ENCODE measurements around the gene ITIH3.
"Not testable (repeated sequence)": the region's sequence is repeated elsewhere in the genome, so short reads cannot be mapped to it uniquely, and the experiment has no call there.

The ITIH3 gene
- 0 reads per million in 2 experiments for total RNA-seq

DNA sequence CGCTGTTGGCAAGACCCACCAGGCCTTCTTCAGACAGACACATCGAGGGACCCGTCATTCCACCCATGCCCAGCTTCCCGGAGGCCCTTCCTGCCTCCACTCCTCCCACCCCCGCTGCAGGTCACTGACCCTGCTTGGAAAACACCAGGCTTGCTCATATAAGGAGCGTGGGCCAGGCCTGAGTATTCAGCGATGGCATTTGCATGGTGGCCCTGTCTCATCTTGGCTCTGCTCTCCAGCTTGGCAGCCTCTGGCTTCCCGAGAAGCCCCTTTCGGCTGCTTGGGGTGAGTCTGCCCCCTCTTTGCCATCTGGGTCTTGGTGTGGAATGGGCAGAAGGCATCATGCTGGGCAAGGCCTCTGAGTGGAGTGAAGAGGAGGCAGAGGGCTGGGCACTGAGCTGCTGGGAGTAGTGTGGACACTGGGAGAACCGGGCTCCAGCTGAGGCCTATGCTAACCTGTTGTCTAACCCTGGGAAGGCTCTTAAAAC, at the start of gene ITIH3:
ITIH3 (plus strand) TSS at position 185 of the 488 bp plus-strand sequence; CDS start at position 193, 8 bp downstream.
- no peak for DNase-seq (ENCODE audit: low read depth)

- DNase-seq (ENCODE audit: low read depth), result no peak
Observed at GRCh38 chr3:52752045-52752660, 42.4 kb upstream of the ITIH3 start.

DNA sequence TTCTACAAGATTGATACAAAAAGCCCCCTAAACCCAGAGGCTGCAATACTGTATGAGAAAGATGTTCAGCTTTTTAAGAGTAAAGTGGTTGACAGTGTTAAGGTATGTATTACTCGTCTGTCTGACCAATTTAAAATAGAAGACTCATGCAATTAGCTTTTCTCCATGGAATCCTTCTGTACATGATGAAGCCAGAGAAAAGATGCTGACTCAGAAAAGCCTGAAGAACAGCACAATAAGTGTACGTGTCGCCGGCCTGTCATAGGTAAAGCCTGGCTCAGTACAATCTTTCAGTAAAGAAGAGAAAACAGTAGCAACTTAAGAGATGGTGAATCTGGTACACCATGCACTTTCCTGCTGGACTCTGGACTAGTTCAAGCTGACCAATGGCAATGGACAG, 40.2 kb upstream of the ITIH3 start:
- no peak for DNase-seq (ENCODE audit: low read depth)

GRCh38 chr3:52756141-52756540, 38.5 kb upstream of the ITIH3 start:
- DNase-seq (ENCODE audit: low read depth), result no peak

GRCh38 chr3:52763466-52763865, 31.1 kb upstream of the ITIH3 start:
- no peak for DNase-seq (ENCODE audit: low read depth)

DNA sequence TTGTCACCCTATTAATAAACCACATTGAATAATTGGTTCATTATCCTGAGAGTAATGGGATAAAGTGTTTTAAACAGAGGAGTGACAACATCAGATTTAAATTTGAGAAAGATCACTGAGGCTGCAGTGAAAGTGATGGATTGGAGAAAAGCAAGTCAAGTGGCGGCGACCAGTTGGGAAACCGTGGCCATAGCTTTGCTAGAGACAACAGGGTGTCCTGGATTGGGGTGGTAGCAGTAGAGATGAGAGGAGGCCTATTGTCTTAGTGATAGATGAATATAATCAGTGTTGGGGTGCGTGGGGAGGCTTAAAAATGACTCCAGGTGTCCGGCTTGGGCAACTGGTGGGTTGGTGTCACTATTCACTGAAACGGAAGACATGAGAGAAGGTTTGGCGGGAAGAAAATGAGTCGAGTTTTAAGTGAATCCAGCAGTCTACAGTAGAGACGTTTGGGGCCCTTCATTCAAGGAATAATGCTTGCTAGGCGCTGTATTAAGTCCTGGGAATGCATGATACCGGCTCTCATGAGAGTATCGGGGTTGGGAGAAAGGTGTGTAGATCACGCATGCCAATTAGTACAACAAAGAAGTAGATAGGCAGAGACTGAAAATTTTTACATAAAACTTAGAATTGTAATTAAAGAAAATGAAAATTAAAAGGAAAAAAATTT, 24.7 kb upstream of the ITIH3 start:
- DNase-seq (ENCODE audit: low read depth), result no peak

- DNase-seq (ENCODE audit: low read depth), result peak; percentile 43
Observed at GRCh38 chr3:52770496-52771333, 23.9 kb upstream of the ITIH3 start, which contains the start of gene NEK4. TSS of gene NEK4 (minus strand) at chr3:52770940. CDS start at chr3:52770746, 194 bp downstream.

GRCh38 chr3:52771334-52771681, 23.3 kb upstream of the ITIH3 start:
- DNase-seq (ENCODE audit: low read depth), result no peak

- no peak for DNase-seq (ENCODE audit: low read depth)
Observed at GRCh38 chr3:52771702-52772101, 22.9 kb upstream of the ITIH3 start.

DNA sequence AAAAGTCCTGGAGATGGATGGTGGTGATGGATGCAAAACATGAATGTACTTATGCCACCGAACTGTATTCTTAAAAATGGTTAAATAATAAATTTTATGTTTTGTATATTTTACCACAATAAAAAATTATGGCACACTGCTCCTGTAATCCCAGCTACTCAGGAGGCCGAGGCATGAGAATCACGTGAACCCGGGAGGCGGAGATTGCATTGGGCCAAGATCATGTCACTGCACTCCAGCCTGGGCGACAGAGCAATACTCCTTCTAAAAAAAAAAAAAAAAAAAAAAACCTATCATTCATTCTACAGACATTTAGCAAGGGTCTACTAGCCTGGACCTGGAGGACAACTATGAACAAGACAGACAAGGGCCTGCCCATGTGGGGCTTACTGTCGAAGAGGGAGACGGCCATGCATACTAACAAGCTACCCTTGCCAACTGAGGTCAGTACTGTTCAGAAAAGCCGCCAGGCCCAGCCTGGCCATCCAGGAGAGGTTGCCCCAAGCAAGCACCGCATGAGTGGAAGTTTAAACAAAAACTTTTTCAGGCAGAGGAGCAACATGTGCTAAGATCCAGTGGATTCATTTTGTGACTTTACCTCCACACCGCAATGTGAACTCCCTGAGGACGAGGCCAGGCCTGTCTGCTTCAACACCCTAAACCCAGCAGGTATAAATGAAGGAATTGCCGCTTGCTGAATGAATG, 21.1 kb upstream of the ITIH3 start:
- DNase-seq (ENCODE audit: low read depth), result no peak

GRCh38 chr3:52774066-52774713, 20.4 kb upstream of the ITIH3 start:
- no peak for DNase-seq (ENCODE audit: low read depth)

DNA sequence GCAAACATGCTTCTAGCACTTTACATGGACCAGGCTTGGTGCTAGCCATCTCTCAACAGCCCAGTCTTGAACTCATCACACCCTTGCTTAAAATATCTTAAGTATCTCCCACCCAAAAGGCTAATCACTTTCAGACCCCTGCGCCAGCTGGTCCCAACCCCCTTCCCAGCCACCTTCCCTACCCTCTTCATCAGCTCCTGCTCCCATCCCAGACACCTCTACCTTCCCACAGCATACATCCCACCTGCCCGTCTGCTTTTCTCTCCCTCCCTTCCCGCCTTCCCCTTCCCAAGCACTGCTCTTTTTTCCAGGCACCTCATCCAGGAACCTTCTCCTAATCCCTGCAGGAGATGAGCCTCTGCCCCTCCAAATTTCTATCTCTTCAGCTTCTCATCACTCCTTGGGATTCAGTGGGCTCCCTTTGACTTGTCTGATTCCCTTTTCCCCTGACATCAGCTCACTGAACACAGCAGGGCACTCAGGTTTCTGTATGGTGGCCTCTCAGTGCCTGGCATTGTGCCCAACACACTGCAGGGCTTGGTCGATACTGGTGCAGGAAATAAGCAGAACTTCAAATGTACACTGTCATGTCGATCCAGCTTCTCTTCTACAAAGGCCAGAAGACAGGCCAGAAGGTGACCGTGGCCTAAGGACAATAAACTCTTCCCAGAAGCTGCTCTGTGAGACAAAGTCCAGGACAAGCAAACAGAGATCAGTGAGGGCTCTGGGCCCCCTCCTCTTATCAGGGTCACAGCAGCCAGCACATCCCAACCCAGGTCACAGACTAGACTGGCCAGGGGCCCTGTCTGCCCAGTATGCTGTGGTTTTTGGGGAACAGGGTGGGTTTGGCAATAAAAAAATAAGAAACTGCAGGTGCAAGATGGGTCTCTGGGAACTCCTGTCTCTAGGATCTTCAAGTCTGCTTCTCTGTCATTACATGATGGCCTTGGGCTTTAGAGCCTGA, 19.4 kb upstream of the ITIH3 start:
- DNase-seq (ENCODE audit: low read depth), result no peak

GRCh38 chr3:52775877-52776276, 18.7 kb upstream of the ITIH3 start:
- no peak for DNase-seq (ENCODE audit: low read depth)

DNA sequence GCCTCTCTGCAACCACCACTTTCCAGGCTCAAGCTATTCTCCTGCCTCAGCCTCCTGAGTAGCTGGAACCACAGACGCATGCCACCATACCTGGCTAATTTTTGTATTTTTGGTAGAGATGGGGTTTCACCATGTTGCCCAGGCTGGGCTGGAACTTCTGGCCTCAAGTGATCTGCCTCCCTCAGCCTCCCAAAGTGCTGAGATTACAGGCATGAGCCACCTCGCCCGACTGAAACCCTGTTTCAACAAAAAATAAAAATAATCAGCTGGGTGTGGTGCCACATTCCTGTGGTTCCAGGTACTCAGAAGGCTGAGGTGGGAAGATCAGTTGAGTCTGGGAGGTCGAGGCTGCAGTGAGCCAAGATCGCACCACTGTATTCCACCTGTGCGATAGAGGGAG, 18.1 kb upstream of the ITIH3 start:
- DNase-seq (ENCODE audit: low read depth), result not testable (repeated sequence)

DNA sequence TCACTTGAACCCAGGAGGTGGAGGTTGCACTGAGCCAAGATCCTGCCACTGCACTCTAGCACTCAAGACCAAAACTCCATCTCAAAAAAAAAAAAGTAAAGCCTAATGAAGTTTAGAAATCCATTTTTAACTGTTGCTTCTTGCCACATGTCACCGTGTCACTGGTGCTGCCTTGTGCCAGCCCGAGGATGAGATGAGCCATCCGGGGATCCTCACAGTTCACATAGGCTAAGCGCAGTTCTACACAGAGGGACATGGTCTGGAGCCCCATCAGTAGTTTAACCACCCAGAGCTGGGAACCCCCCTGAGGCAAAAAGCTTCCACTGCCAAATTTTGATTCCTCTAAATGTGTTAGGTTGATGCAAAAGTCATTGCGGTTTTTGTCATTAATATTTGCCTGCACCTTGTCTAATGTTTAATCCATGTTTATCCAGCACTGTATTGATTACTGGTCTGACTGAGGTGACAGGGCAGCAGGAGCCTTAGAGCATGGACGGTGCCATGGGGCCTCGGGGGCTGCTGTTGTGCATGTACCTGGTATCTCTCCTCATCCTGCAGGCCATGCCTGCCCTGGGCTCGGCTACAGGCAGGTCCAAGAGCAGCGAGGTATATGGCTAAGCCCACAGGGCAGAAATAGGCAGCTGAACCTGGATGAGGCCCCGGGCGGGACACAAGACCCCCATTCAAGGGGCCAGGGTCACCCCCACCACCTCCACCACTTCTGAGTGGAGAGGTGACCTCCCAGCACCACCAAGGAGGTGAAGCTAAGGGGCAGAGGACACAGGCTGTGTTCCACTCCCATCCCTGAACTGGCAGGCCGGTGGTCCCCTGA, 17.3 kb upstream of the ITIH3 start, which contains the start of gene ITIH1:
ITIH1 (plus strand) TSS at position 473 of the 832 bp plus-strand sequence; CDS start at position 490, 17 bp downstream.
- DNase-seq (ENCODE audit: low read depth), result no peak

DNA sequence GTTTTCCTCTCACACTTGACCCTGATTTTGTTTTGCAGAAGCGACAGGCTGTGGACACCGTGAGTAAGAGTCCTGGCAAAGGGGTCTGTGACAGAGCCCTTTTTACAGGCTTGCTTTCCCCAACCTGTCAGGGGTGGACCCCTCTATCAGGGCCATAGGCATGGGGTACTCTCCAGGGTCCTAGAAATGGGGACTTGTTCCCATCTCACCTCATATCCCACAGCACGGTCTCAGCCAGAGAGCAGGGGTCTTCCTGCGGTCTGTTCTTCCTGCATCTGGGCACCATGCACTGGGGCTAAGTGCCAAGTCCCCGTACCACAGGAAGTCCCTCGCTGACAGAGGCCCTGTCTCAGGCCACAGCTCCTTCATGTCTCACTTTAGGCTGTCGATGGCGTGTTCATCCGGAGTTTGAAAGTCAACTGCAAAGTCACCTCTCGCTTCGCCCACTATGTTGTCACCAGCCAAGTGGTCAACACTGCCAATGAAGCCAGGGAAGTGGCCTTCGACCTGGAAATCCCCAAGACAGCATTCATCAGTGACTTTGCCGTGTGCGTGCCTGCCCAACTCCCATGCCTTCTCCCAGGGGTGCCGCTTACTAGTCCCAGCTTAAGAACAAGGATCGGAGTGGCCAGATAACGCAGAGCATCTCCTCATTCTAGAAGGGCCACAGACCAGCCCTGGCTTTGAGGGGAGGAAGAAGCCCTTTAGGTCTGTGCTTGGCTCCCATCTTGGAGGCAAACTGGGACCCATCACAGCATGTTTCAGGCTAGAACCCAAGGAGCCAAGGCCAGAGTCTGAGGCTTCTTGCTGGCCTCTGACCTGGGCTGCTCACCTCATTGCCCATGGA, 16.4 kb upstream of the ITIH3 start:
- DNase-seq (ENCODE audit: low read depth), result no peak

- no peak for DNase-seq (ENCODE audit: low read depth)
Observed at GRCh38 chr3:52779011-52779836, 15.4 kb upstream of the ITIH3 start.
